Panc1 (cell line): ENCODE results near the gene ULK3. TPM values are rescaled to one million over a fixed set of nuclear protein-coding genes. Genes with fewer than 3 reads are reported as not detected.

Experiments
- ATAC-seq: fragments of 200-7000 bp; cut with Tn5 transposase; 2 replicates; pipeline ENCODE4 v1.9.1; 2020; ENCODE audit warnings: mild to moderate bottlenecking, moderate library complexity
- BruUV-seq: library from RNA; stranded (reverse); fragments of 400-500 nt; replicated peaks from 2 replicates; lab custom pipeline; 2021; lab: Mats Ljungman, UMichigan
- CTCF ChIA-PET: fragments of 300-600 bp; sonication (Branson Sonifier 250); formaldehyde crosslinking; loops from one replicate; lab custom pipeline; 2022; ENCODE audit warnings: antibody characterized with exemption; lab: Charles Lee
- POLR2A ChIA-PET: fragments of 300-600 bp; sonication (Branson Sonifier 250); formaldehyde crosslinking; loops from one replicate; lab custom pipeline; 2022; ENCODE audit warnings: antibody characterized with exemption; lab: Charles Lee
- DNase-seq: peaks from one replicate; pipeline ENCODE4 v3.0.0-alpha.2; 2010; ENCODE audit warnings: low read depth, low spot score
- H3K27ac ChIP-seq: 2 replicates; pipeline ENCODE4 v1.5.1; 2011; ENCODE audit warnings: mild to moderate bottlenecking, low read length, inconsistent platforms
- H3K27me3 ChIP-seq: fragments of 200-500 bp; sonication (Bioruptor generic); 2 replicates; pipeline ENCODE4 v1.6.0; 2014; ENCODE audit warnings: low read length, inconsistent platforms; ENCODE audit not compliant: control insufficient read depth, insufficient read depth
- H3K36me3 ChIP-seq: fragments of 200-500 bp; sonication (Bioruptor generic); 2 replicates; pipeline ENCODE4 v1.5.1; 2014; ENCODE audit warnings: inconsistent platforms, mild to moderate bottlenecking, low read length, moderate library complexity; ENCODE audit not compliant: control insufficient read depth, insufficient read depth
- H3K4me1 ChIP-seq: 2 replicates; pipeline ENCODE4 v1.5.1; 2011; ENCODE audit warnings: inconsistent platforms, mild to moderate bottlenecking, low read length, moderate library complexity; ENCODE audit not compliant: control insufficient read depth, insufficient read depth
- H3K4me3 ChIP-seq, 2 experiments: 2 replicates each; pipeline ENCODE4 v1.5.1; 2011 to 2012; ENCODE audit warnings: low read depth in 2 of 2, low read length in 2 of 2, mild to moderate bottlenecking in 2 of 2, inconsistent platforms in 1 of 2, moderate library complexity in 1 of 2
- H3K9me3 ChIP-seq: fragments of 200-500 bp; sonication (Bioruptor generic); 2 replicates; pipeline ENCODE4 v1.5.1; 2014; ENCODE audit warnings: low read depth, mild to moderate bottlenecking, inconsistent platforms, low read length, moderate library complexity; ENCODE audit not compliant: control insufficient read depth, insufficient read depth
- CTCF ChIP-seq: fragments of 450-650 bp; IDR thresholded peaks from 2 replicates; pipeline ENCODE4 v1.5.1; 2017; ENCODE audit warnings: mild to moderate bottlenecking
- POLR2AphosphoS5 ChIP-seq: IDR thresholded peaks from 2 replicates; pipeline ENCODE4 v1.6.1; 2012; ENCODE audit warnings: mild to moderate bottlenecking, low read depth, low read length, moderate library complexity
- REST ChIP-seq, 2 experiments: IDR thresholded peaks; 2 replicates each; pipeline ENCODE4 v1.6.1; 2011 to 2012; ENCODE audit warnings: low read depth in 2 of 2, control low read depth in 1 of 2, low read length in 1 of 2, mild to moderate bottlenecking in 1 of 2, moderate library complexity in 1 of 2; ENCODE audit not compliant: insufficient read depth in 1 of 2
- SIN3A ChIP-seq: IDR thresholded peaks from 2 replicates; pipeline ENCODE4 v1.6.1; 2012; ENCODE audit warnings: low read depth, mild to moderate bottlenecking, low read length, moderate library complexity, borderline replicate concordance; ENCODE audit not compliant: insufficient read depth
- TCF7L2 ChIP-seq: IDR thresholded peaks from 2 replicates; pipeline ENCODE4 v1.6.1; 2011; ENCODE audit warnings: mild to moderate bottlenecking, low read depth, low read length, inconsistent platforms
- in situ Hi-C: cut with HindIII; loops from 2 replicates; pipeline ENCODE4 v1.10.0; 2016; ENCODE audit warnings: low sequenced_read_pairs, low pct_unique_long_range_greater_than_20kb
- intact Hi-C: fragments of 100-400 bp; cut with micrococcal nuclease; formaldehyde crosslinking; loops from one replicate; pipeline ENCODE4 v1.10.0; 2022; ENCODE audit not compliant: unreplicated experiment
- total RNA-seq: library from RNA; stranded (reverse); gene quantifications from one replicate; pipeline ENCODE4 v1.2.1, GENCODE V29; 2021; ENCODE audit not compliant: unreplicated experiment

The ULK3 gene
- total RNA-seq, 1 experiment from 2014 or later: 73.3 TPM

- intact Hi-C loops: loop anchor here (10.0 kb wide), 1 partner anchor 63 kb away; no protein-coding TSS in a partner anchor
- ChIA-PET CTCF (interaction anchor here (0.7 kb wide), 1 partner anchor 64 kb away, joined by 3 read pairs; no protein-coding TSS in a partner anchor), POLR2A (interaction anchor here (1.0 kb wide), 1 partner anchor 173 kb away, joined by 3 read pairs; no protein-coding TSS in a partner anchor)
- Histone ChIP-seq H3K27me3 (no peaks in the 10 kb centered on the region), H3K9me3 (no peaks in the 10 kb centered on the region), H3K4me3 (no peak overlapping the region), H3K36me3 (no peaks in the 10 kb centered on the region; the same call in 1 of the 2 replicates), H3K27ac (no peak overlapping the region), H3K4me1 (peaks cover 13% of the 10 kb centered on the region)
- no peak for TF ChIP-seq CTCF
- TF ChIP-seq POLR2AphosphoS5: no peak
- no peak for TF ChIP-seq TCF7L2
- no peak for TF ChIP-seq SIN3A
- TF ChIP-seq REST (IDR thresholded peaks at IDR 0.05; ENCODE audit: insufficient read depth in 1 of 2, low read depth in 2 of 2, low read length in 1 of 2): no peak
- ATAC-seq (no peak), DNase-seq (no peak)
- in situ Hi-C loops: no loop called here
- BruUV-seq: no TSS peak
Measured at GRCh38 chr15:74837482-74838136, 5.3 kb downstream of the ULK3 start.

GRCh38 chr15:74836846-74837245 lies 6.1 kb downstream of the ULK3 start:
- ATAC-seq: no peak
- no peak overlapping the region for H3K27ac ChIP-seq

More at GRCh38 chr15:74836846-74837245, 6.1 kb downstream of the ULK3 start:
- BruUV-seq: no TSS peak
- no peak for DNase-seq
- intact Hi-C loops (loop anchor here (10.0 kb wide), 1 partner anchor 62 kb away; no protein-coding TSS in a partner anchor), in situ Hi-C loops (no loop called here)
- CTCF ChIA-PET: interaction anchor here (0.7 kb wide), 1 partner anchor 64 kb away, joined by 3 read pairs; no protein-coding TSS in a partner anchor
- no peak overlapping the region for H3K4me3 ChIP-seq
- no peaks in the 10 kb centered on the region for H3K9me3 ChIP-seq
- no peaks in the 10 kb centered on the region for H3K27me3 ChIP-seq
- TF ChIP-seq SIN3A (no peak), CTCF (no peak), REST (IDR thresholded peaks at IDR 0.05; ENCODE audit: insufficient read depth in 1 of 2, low read depth in 2 of 2, low read length in 1 of 2) (no peak), TCF7L2 (no peak), POLR2AphosphoS5 (no peak)
- no peaks in the 10 kb centered on the region; the same call in 1 of the 2 replicates for H3K36me3 ChIP-seq
- H3K4me1 ChIP-seq: peaks cover 8% of the 10 kb centered on the region
- POLR2A ChIA-PET: no interaction called here
